22Rv1 (cell line): Measurements from ENCODE around the gene TGFBR3.

Experiments
- H3K27ac ChIP-seq: fragments of 450-650 bp; 2 replicates; pipeline ENCODE4 v1.5.1; 2017
- CTCF ChIP-seq: fragments of 450-650 bp; IDR thresholded peaks from 2 replicates; pipeline ENCODE4 v1.5.1; 2017; ENCODE audit warnings: mild to moderate bottlenecking
- ZFX ChIP-seq: fragments of 450-650 bp; IDR thresholded peaks from 2 replicates; pipeline ENCODE4 v1.6.1; 2017; ENCODE audit warnings: antibody characterized with exemption, borderline replicate concordance

TGFBR3 gene

DNA sequence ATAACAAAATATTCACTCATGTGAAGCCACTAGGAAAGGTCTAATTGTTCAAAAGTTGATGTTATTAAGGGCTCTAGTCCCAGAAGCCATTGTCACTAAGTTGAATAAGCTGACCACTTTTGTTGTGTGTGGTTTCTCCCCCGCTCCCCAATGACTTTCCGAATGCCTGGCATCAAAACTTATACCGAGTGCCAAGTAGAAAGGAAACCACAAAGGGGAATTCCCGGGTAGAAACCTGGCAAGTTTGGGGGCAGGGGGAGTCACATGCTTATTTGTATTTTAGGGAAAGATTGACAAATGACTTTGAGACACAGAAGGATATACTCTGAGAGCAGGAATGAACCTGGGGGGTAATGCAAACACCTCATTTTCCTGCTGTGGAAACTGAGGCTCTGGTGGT lies 154.1 kb downstream of the TGFBR3 start:
- no peak for TF ChIP-seq ZFX
- TF ChIP-seq CTCF, result no peak
- H3K27ac ChIP-seq, result no peak overlapping the region

GRCh38 chr1:91730801-91731732 lies 154.9 kb downstream of the TGFBR3 start:
- no peak overlapping the region for H3K27ac ChIP-seq
- TF ChIP-seq ZFX (no peak), CTCF (no peak)

GRCh38 chr1:91729621-91730358 lies 156.2 kb downstream of the TGFBR3 start:
- H3K27ac ChIP-seq, result no peak overlapping the region
- TF ChIP-seq CTCF (no peak), ZFX (no peak)

GRCh38 chr1:91727763-91728162 lies 158.2 kb downstream of the TGFBR3 start:
- TF ChIP-seq CTCF (no peak), ZFX (no peak)
- H3K27ac ChIP-seq, result no peak overlapping the region

DNA sequence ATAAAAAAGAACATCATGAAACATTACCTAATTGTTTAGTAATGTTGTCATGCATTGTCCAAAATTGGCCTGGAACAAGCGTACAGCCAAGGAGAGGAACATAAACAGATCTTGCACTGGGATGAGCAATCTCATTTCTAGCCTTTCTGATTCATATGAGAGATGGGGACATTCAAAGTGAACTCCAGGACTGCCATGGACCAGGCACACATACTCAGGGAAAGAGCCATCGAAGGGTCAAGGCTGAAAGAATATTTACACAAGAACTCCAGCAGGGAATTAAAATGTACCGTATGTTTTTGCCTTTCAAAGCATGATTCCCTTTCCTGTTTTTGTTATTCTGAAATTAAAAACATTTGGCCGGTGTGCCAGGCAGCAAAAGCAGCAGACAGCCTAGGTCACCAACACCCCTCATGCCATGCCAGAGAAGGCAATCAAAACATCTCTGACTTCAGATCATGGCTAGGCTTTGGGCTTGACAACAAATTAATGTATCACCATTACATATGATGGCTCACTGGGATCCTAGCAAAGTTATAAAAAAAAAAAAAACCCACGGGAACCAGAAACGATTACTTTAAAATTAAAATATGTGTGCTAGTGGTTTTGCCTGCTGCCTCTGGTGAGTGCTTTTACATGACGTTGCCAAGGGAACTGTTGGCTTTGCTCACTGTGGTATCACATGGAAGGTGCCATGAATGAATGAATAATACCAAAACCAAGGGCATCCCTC lies 159.8 kb downstream of the TGFBR3 start:
- no peak overlapping the region for H3K27ac ChIP-seq
- TF ChIP-seq CTCF, result no peak
- no peak for TF ChIP-seq ZFX

- no peak overlapping the region for H3K27ac ChIP-seq
- TF ChIP-seq CTCF, result no peak
- no peak for TF ChIP-seq ZFX
These were observed 160.3 kb downstream of the TGFBR3 start for GRCh38 chr1:91725618-91725988.

DNA sequence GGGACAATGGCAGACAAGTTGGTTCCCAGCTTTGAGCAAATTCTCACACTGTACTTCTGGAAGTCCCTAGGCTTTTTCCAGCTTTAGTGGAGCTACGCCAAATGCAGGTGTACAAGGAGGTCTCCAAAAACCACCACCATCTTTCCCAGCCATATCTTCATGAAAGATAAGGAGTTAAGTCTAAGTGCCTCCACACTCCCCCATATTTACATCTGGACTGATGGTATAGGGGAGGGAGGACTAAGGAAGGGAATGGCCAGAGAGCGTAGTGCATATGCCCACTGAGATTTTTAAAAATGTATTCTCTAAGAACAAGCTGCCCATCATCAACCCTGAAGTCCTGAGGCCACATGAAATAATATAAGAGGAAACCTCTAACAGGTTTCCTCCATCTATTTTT lies 161.3 kb downstream of the TGFBR3 start:
- TF ChIP-seq CTCF (no peak), ZFX (no peak)
- no peak overlapping the region for H3K27ac ChIP-seq
